ENCODE data around the gene PIP5K1A. TPM values are rescaled to one million over a fixed set of nuclear protein-coding genes. Genes with fewer than 3 reads are reported as not detected.

Gene PIP5K1A
- total and polyA plus RNA-seq, 9 of the 15 experiments (the other 6 are each of a cell fraction or from before 2014, with no cell fraction given): 1.9 to 42.4 (median 18.8) TPM

GRCh38 chr1:151198254-151199127, at the start of gene PIP5K1A (continued):
- TF ChIP-seq, protein P1, sequence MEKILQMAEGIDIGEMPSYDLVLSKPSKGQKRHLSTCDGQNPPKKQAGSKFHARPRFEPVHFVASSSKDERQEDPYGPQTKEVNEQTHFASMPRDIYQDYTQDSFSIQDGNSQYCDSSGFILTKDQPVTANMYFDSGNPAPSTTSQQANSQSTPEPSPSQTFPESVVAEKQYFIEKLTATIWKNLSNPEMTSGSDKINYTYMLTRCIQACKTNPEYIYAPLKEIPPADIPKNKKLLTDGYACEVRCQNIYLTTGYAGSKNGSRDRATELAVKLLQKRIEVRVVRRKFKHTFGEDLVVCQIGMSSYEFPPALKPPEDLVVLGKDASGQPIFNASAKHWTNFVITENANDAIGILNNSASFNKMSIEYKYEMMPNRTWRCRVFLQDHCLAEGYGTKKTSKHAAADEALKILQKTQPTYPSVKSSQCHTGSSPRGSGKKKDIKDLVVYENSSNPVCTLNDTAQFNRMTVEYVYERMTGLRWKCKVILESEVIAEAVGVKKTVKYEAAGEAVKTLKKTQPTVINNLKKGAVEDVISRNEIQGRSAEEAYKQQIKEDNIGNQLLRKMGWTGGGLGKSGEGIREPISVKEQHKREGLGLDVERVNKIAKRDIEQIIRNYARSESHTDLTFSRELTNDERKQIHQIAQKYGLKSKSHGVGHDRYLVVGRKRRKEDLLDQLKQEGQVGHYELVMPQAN (IDR thresholded peaks at IDR 0.05; ENCODE audit: borderline replicate concordance): no peak
- no peak for TF ChIP-seq TCF15 (CRISPR knock-in tag; IDR thresholded peaks at IDR 0.05)
- no peak for TF ChIP-seq E2F5 (CRISPR knock-in tag; IDR thresholded peaks at IDR 0.05)
- no peak for TF ChIP-seq CREB1 (IDR thresholded peaks at IDR 0.05)
- TF ChIP-seq CREB1 (CRISPR knock-in tag; IDR thresholded peaks at IDR 0.05): peak; percentile 52; the same call in 1 of the 2 replicates
- TF ChIP-seq XRCC5 (IDR thresholded peaks at IDR 0.05; ENCODE audit: low read depth, low read length): no peak
- TF ChIP-seq, protein P2, sequence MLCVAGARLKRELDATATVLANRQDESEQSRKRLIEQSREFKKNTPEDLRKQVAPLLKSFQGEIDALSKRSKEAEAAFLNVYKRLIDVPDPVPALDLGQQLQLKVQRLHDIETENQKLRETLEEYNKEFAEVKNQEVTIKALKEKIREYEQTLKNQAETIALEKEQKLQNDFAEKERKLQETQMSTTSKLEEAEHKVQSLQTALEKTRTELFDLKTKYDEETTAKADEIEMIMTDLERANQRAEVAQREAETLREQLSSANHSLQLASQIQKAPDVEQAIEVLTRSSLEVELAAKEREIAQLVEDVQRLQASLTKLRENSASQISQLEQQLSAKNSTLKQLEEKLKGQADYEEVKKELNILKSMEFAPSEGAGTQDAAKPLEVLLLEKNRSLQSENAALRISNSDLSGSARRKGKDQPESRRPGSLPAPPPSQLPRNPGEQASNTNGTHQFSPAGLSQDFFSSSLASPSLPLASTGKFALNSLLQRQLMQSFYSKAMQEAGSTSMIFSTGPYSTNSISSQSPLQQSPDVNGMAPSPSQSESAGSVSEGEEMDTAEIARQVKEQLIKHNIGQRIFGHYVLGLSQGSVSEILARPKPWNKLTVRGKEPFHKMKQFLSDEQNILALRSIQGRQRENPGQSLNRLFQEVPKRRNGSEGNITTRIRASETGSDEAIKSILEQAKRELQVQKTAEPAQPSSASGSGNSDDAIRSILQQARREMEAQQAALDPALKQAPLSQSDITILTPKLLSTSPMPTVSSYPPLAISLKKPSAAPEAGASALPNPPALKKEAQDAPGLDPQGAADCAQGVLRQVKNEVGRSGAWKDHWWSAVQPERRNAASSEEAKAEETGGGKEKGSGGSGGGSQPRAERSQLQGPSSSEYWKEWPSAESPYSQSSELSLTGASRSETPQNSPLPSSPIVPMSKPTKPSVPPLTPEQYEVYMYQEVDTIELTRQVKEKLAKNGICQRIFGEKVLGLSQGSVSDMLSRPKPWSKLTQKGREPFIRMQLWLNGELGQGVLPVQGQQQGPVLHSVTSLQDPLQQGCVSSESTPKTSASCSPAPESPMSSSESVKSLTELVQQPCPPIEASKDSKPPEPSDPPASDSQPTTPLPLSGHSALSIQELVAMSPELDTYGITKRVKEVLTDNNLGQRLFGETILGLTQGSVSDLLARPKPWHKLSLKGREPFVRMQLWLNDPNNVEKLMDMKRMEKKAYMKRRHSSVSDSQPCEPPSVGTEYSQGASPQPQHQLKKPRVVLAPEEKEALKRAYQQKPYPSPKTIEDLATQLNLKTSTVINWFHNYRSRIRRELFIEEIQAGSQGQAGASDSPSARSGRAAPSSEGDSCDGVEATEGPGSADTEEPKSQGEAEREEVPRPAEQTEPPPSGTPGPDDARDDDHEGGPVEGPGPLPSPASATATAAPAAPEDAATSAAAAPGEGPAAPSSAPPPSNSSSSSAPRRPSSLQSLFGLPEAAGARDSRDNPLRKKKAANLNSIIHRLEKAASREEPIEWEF (CRISPR knock-in tag; IDR thresholded peaks at IDR 0.05): no peak
- peak; percentile 96 for TF ChIP-seq RAD51 (IDR thresholded peaks at IDR 0.05; ENCODE audit: borderline replicate concordance, low read depth)
- TF ChIP-seq, protein P3, sequence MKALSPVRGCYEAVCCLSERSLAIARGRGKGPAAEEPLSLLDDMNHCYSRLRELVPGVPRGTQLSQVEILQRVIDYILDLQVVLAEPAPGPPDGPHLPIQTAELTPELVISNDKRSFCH (CRISPR knock-in tag; IDR thresholded peaks at IDR 0.05): no peak
- TF ChIP-seq, protein P3 (tag; IDR thresholded peaks at IDR 0.05): no peak
- TF ChIP-seq TBP (optimal IDR thresholded peaks at IDR 0.05; ENCODE audit: low read depth, low read length): no peak
- no peak for TF ChIP-seq CTBP1 (IDR thresholded peaks at IDR 0.05; ENCODE audit: borderline replicate concordance)
- TF ChIP-seq WHSC1 (IDR thresholded peaks at IDR 0.05; ENCODE audit: low read length): no peak
- TF ChIP-seq ZFP30 (CRISPR knock-in tag; IDR thresholded peaks at IDR 0.05; ENCODE audit: borderline replicate concordance): no peak
- TF ChIP-seq, protein P4, sequence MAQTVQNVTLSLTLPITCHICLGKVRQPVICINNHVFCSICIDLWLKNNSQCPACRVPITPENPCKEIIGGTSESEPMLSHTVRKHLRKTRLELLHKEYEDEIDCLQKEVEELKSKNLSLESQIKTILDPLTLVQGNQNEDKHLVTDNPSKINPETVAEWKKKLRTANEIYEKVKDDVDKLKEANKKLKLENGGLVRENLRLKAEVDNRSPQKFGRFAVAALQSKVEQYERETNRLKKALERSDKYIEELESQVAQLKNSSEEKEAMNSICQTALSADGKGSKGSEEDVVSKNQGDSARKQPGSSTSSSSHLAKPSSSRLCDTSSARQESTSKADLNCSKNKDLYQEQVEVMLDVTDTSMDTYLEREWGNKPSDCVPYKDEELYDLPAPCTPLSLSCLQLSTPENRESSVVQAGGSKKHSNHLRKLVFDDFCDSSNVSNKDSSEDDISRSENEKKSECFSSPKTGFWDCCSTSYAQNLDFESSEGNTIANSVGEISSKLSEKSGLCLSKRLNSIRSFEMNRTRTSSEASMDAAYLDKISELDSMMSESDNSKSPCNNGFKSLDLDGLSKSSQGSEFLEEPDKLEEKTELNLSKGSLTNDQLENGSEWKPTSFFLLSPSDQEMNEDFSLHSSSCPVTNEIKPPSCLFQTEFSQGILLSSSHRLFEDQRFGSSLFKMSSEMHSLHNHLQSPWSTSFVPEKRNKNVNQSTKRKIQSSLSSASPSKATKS (CRISPR knock-in tag; IDR thresholded peaks at IDR 0.05): no peak
- 0 out of 2 replicates have a peak, but pooled peaks have one; percentile 29 for TF ChIP-seq NFRKB (IDR thresholded peaks at IDR 0.05; ENCODE audit: low read depth)

Measured in K562 (cell line).